Esophagus muscularis mucosa (tissue), 3 donors: ENCODE measurements around the gene PTEN.

ENCODE experiments used
- CTCF ChIP-seq, 3 experiments: fragments of 200-600 bp in 2 of 3; fragments of 450-650 bp in 1 of 3; sonication (generic) in 2 of 3; IDR thresholded peaks; one replicate each; pipeline ENCODE4 v1.5.1; 2017 to 2019; ENCODE audit warnings: antibody characterized with exemption in 3 of 3, mild to moderate bottlenecking in 2 of 3, moderate library complexity in 1 of 3
- POLR2A ChIP-seq: fragments of 450-650 bp; IDR thresholded peaks from one replicate; pipeline ENCODE4 v1.6.1; 2017; ENCODE audit warnings: antibody characterized with exemption, moderate library complexity, mild to moderate bottlenecking, low read depth
- POLR2AphosphoS5 ChIP-seq, 2 donors: sonication (generic); formaldehyde crosslinking; IDR thresholded peaks; one replicate each; pipeline ENCODE4 v1.6.1; 2017; ENCODE audit warnings: antibody characterized with exemption in 2 of 2

GRCh38 chr10:87931836-87932230, 68.4 kb downstream of the PTEN start:
- no peak for TF ChIP-seq CTCF (IDR thresholded peaks at IDR 0.05)
- TF ChIP-seq POLR2A: no peak
- TF ChIP-seq POLR2AphosphoS5 (IDR thresholded peaks at IDR 0.05): no peak
